Left lung (tissue), 10 donors: ENCODE results near the gene CC2D2B. TPM values are rescaled to one million over a fixed set of nuclear protein-coding genes. Genes with fewer than 3 reads are reported as not detected.
A peak's percentile ranks its signal among the peaks of the same experiment; 100 is the strongest.
"Not testable (repeated sequence)": the region's sequence is repeated elsewhere in the genome, so short reads cannot be mapped to it uniquely, and the experiment has no call there.

ENCODE experiments used
- ATAC-seq: fragments of 200-7000 bp; cut with Tn5 transposase; one replicate; pipeline ENCODE4 v1.9.1; 2020; ENCODE audit warnings: moderate library complexity
- DNase-seq, 4 donors: peaks; one replicate each; pipeline ENCODE4 v3.0.0-alpha.2; 2013 to 2020
- H3K27ac ChIP-seq, 2 donors: fragments of 200-600 bp; sonication (generic) in 1 of 2; one replicate each; pipeline versions ENCODE4 v1.5.0 to v1.8.0; 2020 to 2021
- H3K27me3 ChIP-seq, 2 donors: fragments of 200-600 bp; sonication (generic) in 1 of 2; one replicate each; pipeline versions ENCODE4 v1.5.0 to v1.8.0; 2020 to 2021
- H3K36me3 ChIP-seq, 2 donors: fragments of 200-600 bp; sonication (generic) in 1 of 2; one replicate each; pipeline versions ENCODE4 v1.5.0 to v1.8.0; 2020 to 2021
- H3K4me1 ChIP-seq, 2 donors: fragments of 200-600 bp; one replicate each; pipeline ENCODE4 v1.8.0; 2021
- H3K4me3 ChIP-seq, 2 donors: fragments of 200-600 bp; sonication (generic) in 1 of 2; one replicate each; pipeline versions ENCODE4 v1.5.0 to v1.8.0; 2020 to 2021; ENCODE audit warnings: mild to moderate bottlenecking in 1 of 2
- H3K9me3 ChIP-seq, 2 donors: fragments of 200-600 bp; sonication (generic) in 1 of 2; one replicate each; pipeline versions ENCODE4 v1.5.0 to v1.8.0; 2020 to 2021
- CTCF ChIP-seq, 2 donors: fragments of 200-600 bp; sonication (generic) in 1 of 2; IDR thresholded peaks; one replicate each; pipeline versions ENCODE4 v1.5.0 to v1.8.0; 2021; ENCODE audit warnings: antibody characterized with exemption in 2 of 2
- intact Hi-C, 2 donors: fragments of 100-400 bp; cut with DNase I; formaldehyde crosslinking; loops; one replicate each; pipeline versions ENCODE4 v1.11.2 to v1.14.2; 2022
- polyA plus RNA-seq, 6 donors: library from polyadenylated mRNA; unstranded; fragments of 120-200 nt; gene quantifications; one replicate each; pipeline ENCODE4 v1.2.1, GENCODE V29; 2013; ENCODE audit not compliant: insufficient read length in 6 of 6
- total RNA-seq, 2 donors: library from RNA; stranded (reverse); fragmentation: NEBNext Ultra II Directional; extraction: Animal tissue kit (Norgen Biotek cat#: 25700); gene quantifications; one replicate each; pipeline ENCODE4 v1.2.1, GENCODE V29; 2021
- donor health status: DM: no; HTN: yes; CAD: no.
- donor health status: DM: no; HTN: no; CAD: no.

Gene CC2D2B
- total and polyA plus RNA-seq, 8 donors, result 0.79 to 3.5 (median 2.0) TPM

- intact Hi-C loops, result no loop called here
- H3K4me1 ChIP-seq, result peaks cover 0 to 30% of the 10 kb centered on the region in 2 donors
Measured at GRCh38 chr10:96043893-96044715, 136.3 kb downstream of the CC2D2B start.

GRCh38 chr10:96044736-96045135, 137.0 kb downstream of the CC2D2B start:
- Histone ChIP-seq H3K4me1 (peaks cover 0 to 30% of the 10 kb centered on the region in 2 donors), H3K36me3 (peaks cover 0 to 3% of the 10 kb centered on the region in 2 donors), H3K27ac (peak overlapping the region; percentile 87 to 92), H3K27me3 (no peaks in the 10 kb centered on the region), H3K9me3 (no peaks in the 10 kb centered on the region), H3K4me3 (peak overlapping the region; percentile 72 to 79)
- DNase-seq (peak in 2 of 4 donors; percentile 22 to 23), ATAC-seq (peak; percentile 5)
- intact Hi-C loops, result no loop called here
- no peak for TF ChIP-seq CTCF (IDR thresholded peaks at IDR 0.05)

More at GRCh38 chr10:96043893-96044715, 136.3 kb downstream of the CC2D2B start:
- DNase-seq, result peak; percentile 48 to 91 (median 52)
- ATAC-seq, result peak; percentile 71
- Histone ChIP-seq H3K27me3 (no peaks in the 10 kb centered on the region), H3K4me3 (peak overlapping the region; percentile 72 to 79), H3K36me3 (peaks cover 0 to 3% of the 10 kb centered on the region in 2 donors), H3K27ac (peak overlapping the region; percentile 87 to 92), H3K9me3 (no peaks in the 10 kb centered on the region)
- TF ChIP-seq CTCF (IDR thresholded peaks at IDR 0.05), result no peak

GRCh38 chr10:96046546-96046945, 138.8 kb downstream of the CC2D2B start:
- H3K27me3 ChIP-seq, result no peaks in the 10 kb centered on the region
- H3K4me3 ChIP-seq, result no peak overlapping the region
- peaks cover 0 to 30% of the 10 kb centered on the region in 2 donors for H3K4me1 ChIP-seq
- TF ChIP-seq CTCF (IDR thresholded peaks at IDR 0.05), result no peak
- no peak for ATAC-seq
- no peaks in the 10 kb centered on the region for H3K9me3 ChIP-seq
- intact Hi-C loops, result no loop called here
- no peak for DNase-seq
- peaks cover 0 to 19% of the 10 kb centered on the region in 2 donors for H3K36me3 ChIP-seq
- H3K27ac ChIP-seq, result no peak overlapping the region

- Histone ChIP-seq H3K4me1 (peaks cover 0 to 30% of the 10 kb centered on the region in 2 donors), H3K27ac (no peak overlapping the region), H3K36me3 (peaks cover 0 to 19% of the 10 kb centered on the region in 2 donors), H3K9me3 (no peaks in the 10 kb centered on the region), H3K27me3 (no peaks in the 10 kb centered on the region), H3K4me3 (no peak overlapping the region)
- intact Hi-C loops, result no loop called here
- no peak for TF ChIP-seq CTCF (IDR thresholded peaks at IDR 0.05)
- DNase-seq (no peak), ATAC-seq (no peak)
Measured at GRCh38 chr10:96047004-96047649, 139.4 kb downstream of the CC2D2B start.

GRCh38 chr10:96047925-96048324, 140.2 kb downstream of the CC2D2B start:
- intact Hi-C loops, H3K4me3 ChIP-seq, H3K9me3 ChIP-seq, H3K27ac ChIP-seq, DNase-seq, ATAC-seq, H3K27me3 ChIP-seq: not testable (repeated sequence)
- peaks cover 0 to 19% of the 10 kb centered on the region in 2 donors for H3K36me3 ChIP-seq
- H3K4me1 ChIP-seq, result peaks cover 0 to 26% of the 10 kb centered on the region in 2 donors
